Measurements from ENCODE around the gene FAM131B. TPM values are rescaled to one million over a fixed set of nuclear protein-coding genes. Genes with fewer than 3 reads are reported as not detected.
A peak's percentile ranks its signal among the peaks of the same experiment; 100 is the strongest.

Gene FAM131B
- total and polyA plus RNA-seq, 2 of the 13 experiments (the other 11 are each of a cell fraction or from before 2014, with no cell fraction given): 0.07 TPM; not detected in 1

DNA sequence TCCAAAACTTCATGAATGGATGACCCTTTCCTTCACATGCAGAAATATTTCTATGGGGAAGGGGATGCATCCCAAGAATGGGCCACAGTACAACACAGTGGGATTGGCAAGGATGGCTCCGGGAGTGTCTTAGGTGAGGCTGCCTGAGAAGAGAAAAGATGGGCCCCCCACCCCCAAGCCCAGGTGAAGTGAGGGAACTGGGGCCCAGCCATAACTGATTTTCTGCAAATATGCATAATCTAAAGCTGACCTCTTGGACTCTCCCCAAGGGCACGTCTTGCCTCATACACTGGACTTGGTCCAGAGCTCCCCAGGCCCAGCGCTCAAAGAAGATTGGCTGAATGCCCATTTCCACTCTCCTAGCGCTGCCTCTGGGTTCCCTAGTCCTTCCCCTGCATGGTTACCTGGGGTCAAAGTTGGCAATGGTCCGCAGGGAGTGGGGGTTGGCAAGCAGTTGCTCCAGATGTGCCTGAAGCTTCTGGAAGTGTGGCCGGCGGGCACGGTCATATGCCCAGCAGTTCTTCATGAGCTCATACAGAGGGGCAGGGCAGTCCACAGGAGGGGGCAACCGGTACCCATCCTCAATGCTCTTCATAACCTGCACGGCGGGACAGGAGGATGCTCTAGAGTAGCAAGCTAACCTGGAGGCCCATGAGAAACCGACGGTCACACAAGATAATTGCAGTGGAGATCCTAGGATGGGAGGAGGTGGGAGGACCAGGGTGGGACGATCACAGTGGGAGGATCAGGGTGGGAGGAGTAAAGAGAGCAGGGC lies 30.9 kb upstream of the FAM131B start (continued):
- TF ChIP-seq, protein P1, sequence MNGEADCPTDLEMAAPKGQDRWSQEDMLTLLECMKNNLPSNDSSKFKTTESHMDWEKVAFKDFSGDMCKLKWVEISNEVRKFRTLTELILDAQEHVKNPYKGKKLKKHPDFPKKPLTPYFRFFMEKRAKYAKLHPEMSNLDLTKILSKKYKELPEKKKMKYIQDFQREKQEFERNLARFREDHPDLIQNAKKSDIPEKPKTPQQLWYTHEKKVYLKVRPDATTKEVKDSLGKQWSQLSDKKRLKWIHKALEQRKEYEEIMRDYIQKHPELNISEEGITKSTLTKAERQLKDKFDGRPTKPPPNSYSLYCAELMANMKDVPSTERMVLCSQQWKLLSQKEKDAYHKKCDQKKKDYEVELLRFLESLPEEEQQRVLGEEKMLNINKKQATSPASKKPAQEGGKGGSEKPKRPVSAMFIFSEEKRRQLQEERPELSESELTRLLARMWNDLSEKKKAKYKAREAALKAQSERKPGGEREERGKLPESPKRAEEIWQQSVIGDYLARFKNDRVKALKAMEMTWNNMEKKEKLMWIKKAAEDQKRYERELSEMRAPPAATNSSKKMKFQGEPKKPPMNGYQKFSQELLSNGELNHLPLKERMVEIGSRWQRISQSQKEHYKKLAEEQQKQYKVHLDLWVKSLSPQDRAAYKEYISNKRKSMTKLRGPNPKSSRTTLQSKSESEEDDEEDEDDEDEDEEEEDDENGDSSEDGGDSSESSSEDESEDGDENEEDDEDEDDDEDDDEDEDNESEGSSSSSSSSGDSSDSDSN (CRISPR knock-in tag; IDR thresholded peaks at IDR 0.05): 0 out of 2 replicates have a peak, but pooled peaks have one; percentile 11
- TF ChIP-seq PHF5A (CRISPR knock-in tag; IDR thresholded peaks at IDR 0.05; ENCODE audit: low read depth, unreplicated experiment): peak; percentile 76
- peak; percentile 70; the same call in 1 of the 2 replicates for TF ChIP-seq ZBTB42 (CRISPR knock-in tag; IDR thresholded peaks at IDR 0.05)
- no peak for TF ChIP-seq SMYD3 (CRISPR knock-in tag; IDR thresholded peaks at IDR 0.05)
- TF ChIP-seq, protein P2, sequence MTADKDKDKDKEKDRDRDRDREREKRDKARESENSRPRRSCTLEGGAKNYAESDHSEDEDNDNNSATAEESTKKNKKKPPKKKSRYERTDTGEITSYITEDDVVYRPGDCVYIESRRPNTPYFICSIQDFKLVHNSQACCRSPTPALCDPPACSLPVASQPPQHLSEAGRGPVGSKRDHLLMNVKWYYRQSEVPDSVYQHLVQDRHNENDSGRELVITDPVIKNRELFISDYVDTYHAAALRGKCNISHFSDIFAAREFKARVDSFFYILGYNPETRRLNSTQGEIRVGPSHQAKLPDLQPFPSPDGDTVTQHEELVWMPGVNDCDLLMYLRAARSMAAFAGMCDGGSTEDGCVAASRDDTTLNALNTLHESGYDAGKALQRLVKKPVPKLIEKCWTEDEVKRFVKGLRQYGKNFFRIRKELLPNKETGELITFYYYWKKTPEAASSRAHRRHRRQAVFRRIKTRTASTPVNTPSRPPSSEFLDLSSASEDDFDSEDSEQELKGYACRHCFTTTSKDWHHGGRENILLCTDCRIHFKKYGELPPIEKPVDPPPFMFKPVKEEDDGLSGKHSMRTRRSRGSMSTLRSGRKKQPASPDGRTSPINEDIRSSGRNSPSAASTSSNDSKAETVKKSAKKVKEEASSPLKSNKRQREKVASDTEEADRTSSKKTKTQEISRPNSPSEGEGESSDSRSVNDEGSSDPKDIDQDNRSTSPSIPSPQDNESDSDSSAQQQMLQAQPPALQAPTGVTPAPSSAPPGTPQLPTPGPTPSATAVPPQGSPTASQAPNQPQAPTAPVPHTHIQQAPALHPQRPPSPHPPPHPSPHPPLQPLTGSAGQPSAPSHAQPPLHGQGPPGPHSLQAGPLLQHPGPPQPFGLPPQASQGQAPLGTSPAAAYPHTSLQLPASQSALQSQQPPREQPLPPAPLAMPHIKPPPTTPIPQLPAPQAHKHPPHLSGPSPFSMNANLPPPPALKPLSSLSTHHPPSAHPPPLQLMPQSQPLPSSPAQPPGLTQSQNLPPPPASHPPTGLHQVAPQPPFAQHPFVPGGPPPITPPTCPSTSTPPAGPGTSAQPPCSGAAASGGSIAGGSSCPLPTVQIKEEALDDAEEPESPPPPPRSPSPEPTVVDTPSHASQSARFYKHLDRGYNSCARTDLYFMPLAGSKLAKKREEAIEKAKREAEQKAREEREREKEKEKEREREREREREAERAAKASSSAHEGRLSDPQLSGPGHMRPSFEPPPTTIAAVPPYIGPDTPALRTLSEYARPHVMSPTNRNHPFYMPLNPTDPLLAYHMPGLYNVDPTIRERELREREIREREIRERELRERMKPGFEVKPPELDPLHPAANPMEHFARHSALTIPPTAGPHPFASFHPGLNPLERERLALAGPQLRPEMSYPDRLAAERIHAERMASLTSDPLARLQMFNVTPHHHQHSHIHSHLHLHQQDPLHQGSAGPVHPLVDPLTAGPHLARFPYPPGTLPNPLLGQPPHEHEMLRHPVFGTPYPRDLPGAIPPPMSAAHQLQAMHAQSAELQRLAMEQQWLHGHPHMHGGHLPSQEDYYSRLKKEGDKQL (CRISPR knock-in tag; IDR thresholded peaks at IDR 0.05; ENCODE audit: low read depth): 0 out of 2 replicates have a peak, but pooled peaks have one; percentile 25
- peak; percentile 62; the same call in 1 of the 2 replicates for TF ChIP-seq HIVEP1 (CRISPR knock-in tag; IDR thresholded peaks at IDR 0.05)
- TF ChIP-seq, protein P3, sequence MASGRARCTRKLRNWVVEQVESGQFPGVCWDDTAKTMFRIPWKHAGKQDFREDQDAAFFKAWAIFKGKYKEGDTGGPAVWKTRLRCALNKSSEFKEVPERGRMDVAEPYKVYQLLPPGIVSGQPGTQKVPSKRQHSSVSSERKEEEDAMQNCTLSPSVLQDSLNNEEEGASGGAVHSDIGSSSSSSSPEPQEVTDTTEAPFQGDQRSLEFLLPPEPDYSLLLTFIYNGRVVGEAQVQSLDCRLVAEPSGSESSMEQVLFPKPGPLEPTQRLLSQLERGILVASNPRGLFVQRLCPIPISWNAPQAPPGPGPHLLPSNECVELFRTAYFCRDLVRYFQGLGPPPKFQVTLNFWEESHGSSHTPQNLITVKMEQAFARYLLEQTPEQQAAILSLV (CRISPR knock-in tag; IDR thresholded peaks at IDR 0.05; ENCODE audit: borderline replicate concordance): no peak
- TF ChIP-seq ZSCAN25 (CRISPR knock-in tag; IDR thresholded peaks at IDR 0.05): peak; percentile 61; the same call in 1 of the 2 replicates
- TF ChIP-seq RBM22 (optimal IDR thresholded peaks at IDR 0.05; ENCODE audit: low read length): peak; percentile 56
- TF ChIP-seq HOXA3 (CRISPR knock-in tag; IDR thresholded peaks at IDR 0.05): peak; percentile 67; the same call in 1 of the 2 replicates
- TF ChIP-seq ISL2 (CRISPR knock-in tag; IDR thresholded peaks at IDR 0.05): peak; percentile 75
- no peak for TF ChIP-seq SP140L (CRISPR knock-in tag; IDR thresholded peaks at IDR 0.05; ENCODE audit: borderline replicate concordance)
- TF ChIP-seq ZNF550 (CRISPR knock-in tag; IDR thresholded peaks at IDR 0.05; ENCODE audit: borderline replicate concordance): no peak
- peak; percentile 30 for TF ChIP-seq YY1 (IDR thresholded peaks at IDR 0.05; ENCODE audit: insufficient read depth, insufficient replicate concordance, low read depth, low read length)
- TF ChIP-seq TRIM24 (CRISPR knock-in tag; IDR thresholded peaks at IDR 0.05): no peak
- TF ChIP-seq, protein P4, sequence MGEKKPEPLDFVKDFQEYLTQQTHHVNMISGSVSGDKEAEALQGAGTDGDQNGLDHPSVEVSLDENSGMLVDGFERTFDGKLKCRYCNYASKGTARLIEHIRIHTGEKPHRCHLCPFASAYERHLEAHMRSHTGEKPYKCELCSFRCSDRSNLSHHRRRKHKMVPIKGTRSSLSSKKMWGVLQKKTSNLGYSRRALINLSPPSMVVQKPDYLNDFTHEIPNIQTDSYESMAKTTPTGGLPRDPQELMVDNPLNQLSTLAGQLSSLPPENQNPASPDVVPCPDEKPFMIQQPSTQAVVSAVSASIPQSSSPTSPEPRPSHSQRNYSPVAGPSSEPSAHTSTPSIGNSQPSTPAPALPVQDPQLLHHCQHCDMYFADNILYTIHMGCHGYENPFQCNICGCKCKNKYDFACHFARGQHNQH (CRISPR knock-in tag; IDR thresholded peaks at IDR 0.05): peak; percentile 70; the same call in 1 of the 2 replicates
- TF ChIP-seq AKAP8 (CRISPR knock-in tag; IDR thresholded peaks at IDR 0.05): peak; percentile 65; the same call in 1 of the 2 replicates
- TF ChIP-seq ZFP36 (IDR thresholded peaks at IDR 0.05; ENCODE audit: borderline replicate concordance, low read depth, low read length, partially characterized antibody): no peak

Measured in HepG2 (cell line).